DND-41 (cell line): ENCODE data around the gene HDAC10.

Experiments
- ATAC-seq: fragments of 200-7000 bp; cut with Tn5 transposase; 3 replicates; pipeline ENCODE4 v1.9.1; 2021; ENCODE audit warnings: low read depth; ENCODE audit not compliant: insufficient read depth
- DNase-seq: peaks from one replicate; pipeline ENCODE4 v3.0.0-alpha.2; 2020
- H2AFZ ChIP-seq: 2 replicates; pipeline ENCODE4 v1.6.0; 2012; ENCODE audit warnings: low read depth, low read length
- H3K27ac ChIP-seq: 2 replicates; pipeline ENCODE4 v1.5.1; 2012; ENCODE audit warnings: low read length, inconsistent platforms
- H3K27me3 ChIP-seq: fragments of 200-600 bp; sonication (generic); 2 replicates; pipeline ENCODE4 v1.6.0; 2012; ENCODE audit warnings: low read length, mild to moderate bottlenecking, inconsistent platforms; ENCODE audit not compliant: insufficient read depth, poor library complexity
- H3K36me3 ChIP-seq: 2 replicates; pipeline ENCODE4 v1.5.1; 2012; ENCODE audit warnings: low read length, inconsistent platforms; ENCODE audit not compliant: insufficient read depth
- H3K4me1 ChIP-seq: 2 replicates; pipeline ENCODE4 v1.5.1; 2012; ENCODE audit warnings: mild to moderate bottlenecking, low read length; ENCODE audit not compliant: insufficient read depth
- H3K4me2 ChIP-seq: 2 replicates; pipeline ENCODE4 v1.6.0; 2012; ENCODE audit warnings: mild to moderate bottlenecking, moderate library complexity, low read length, inconsistent platforms; ENCODE audit not compliant: insufficient read depth
- H3K4me3 ChIP-seq, 2 experiments: fragments of 200-600 bp in 1 of 2; shearing (Covaris generic) in 1 of 2; 2 replicates each; pipeline ENCODE4 v1.5.1; 2012 to 2016; ENCODE audit warnings: inconsistent platforms in 2 of 2, low read length in 2 of 2, mild to moderate bottlenecking in 2 of 2, low read depth in 1 of 2, moderate library complexity in 1 of 2
- H3K79me2 ChIP-seq: 2 replicates; pipeline ENCODE4 v1.6.0; 2012; ENCODE audit warnings: low read length, inconsistent platforms; ENCODE audit not compliant: insufficient read depth
- H3K9ac ChIP-seq: 2 replicates; pipeline ENCODE4 v1.6.0; 2012; ENCODE audit warnings: low read depth, mild to moderate bottlenecking, inconsistent platforms, low read length, moderate library complexity
- H3K9me3 ChIP-seq: 2 replicates; pipeline ENCODE4 v1.5.1; 2012; ENCODE audit warnings: low read length, moderate library complexity, mild to moderate bottlenecking, inconsistent platforms; ENCODE audit not compliant: insufficient read depth, severe bottlenecking
- H4K20me1 ChIP-seq: 2 replicates; pipeline ENCODE4 v1.6.0; 2012; ENCODE audit warnings: low read length; ENCODE audit not compliant: insufficient read depth
- EZH2 ChIP-seq: IDR thresholded peaks from 3 replicates; pipeline ENCODE4 v1.6.1; 2012; ENCODE audit warnings: borderline replicate concordance, low read depth, mild to moderate bottlenecking, moderate library complexity, low read length, inconsistent platforms; ENCODE audit not compliant: severe bottlenecking
- TF ChIP-seq, protein P1 (sequence below): IDR thresholded peaks from 2 replicates; pipeline ENCODE4 v1.5.1; 2012; ENCODE audit warnings: borderline replicate concordance, low read length, moderate library complexity, mild to moderate bottlenecking; ENCODE audit not compliant: poor library complexity, severe bottlenecking; ENCODE audit errors: extremely low read depth

HDAC10 gene

DNA sequence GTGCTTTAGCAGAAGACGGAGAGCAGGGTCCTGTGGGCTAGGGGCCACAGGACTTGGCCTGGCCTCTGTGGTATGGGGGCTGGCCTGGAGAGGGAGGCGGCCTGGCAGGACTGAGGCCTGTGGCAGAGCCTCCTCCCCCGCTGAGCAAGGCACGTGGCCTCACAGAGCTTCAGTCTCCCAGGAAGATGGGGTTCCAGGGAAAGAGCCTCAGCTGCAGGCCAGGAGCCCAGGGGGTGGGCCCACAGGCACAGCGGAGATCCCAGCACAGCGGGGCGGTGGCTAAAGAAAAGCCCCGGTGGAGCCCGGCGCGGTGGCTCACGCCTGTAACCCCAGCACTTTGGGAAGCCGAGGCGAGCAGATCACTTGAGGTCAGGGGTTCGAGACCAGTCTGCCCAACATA is 8.2 kb upstream of the HDAC10 start:
- Histone ChIP-seq H3K4me3 (no peak overlapping the region), H3K27ac (no peak overlapping the region), H3K4me1 (no peaks in the 10 kb centered on the region), H3K79me2 (no peaks in the 10 kb centered on the region), H3K9ac (no peak overlapping the region), H3K9me3 (no peaks in the 10 kb centered on the region), H3K36me3 (no peaks in the 10 kb centered on the region), H4K20me1 (peaks cover 9% of the 10 kb centered on the region; the same call in 1 of the 2 replicates), H3K27me3 (no peaks in the 10 kb centered on the region), H3K4me2 (no peak overlapping the region), H2AFZ (no peak overlapping the region)
- TF ChIP-seq EZH2: no peak
- TF ChIP-seq, protein P1, sequence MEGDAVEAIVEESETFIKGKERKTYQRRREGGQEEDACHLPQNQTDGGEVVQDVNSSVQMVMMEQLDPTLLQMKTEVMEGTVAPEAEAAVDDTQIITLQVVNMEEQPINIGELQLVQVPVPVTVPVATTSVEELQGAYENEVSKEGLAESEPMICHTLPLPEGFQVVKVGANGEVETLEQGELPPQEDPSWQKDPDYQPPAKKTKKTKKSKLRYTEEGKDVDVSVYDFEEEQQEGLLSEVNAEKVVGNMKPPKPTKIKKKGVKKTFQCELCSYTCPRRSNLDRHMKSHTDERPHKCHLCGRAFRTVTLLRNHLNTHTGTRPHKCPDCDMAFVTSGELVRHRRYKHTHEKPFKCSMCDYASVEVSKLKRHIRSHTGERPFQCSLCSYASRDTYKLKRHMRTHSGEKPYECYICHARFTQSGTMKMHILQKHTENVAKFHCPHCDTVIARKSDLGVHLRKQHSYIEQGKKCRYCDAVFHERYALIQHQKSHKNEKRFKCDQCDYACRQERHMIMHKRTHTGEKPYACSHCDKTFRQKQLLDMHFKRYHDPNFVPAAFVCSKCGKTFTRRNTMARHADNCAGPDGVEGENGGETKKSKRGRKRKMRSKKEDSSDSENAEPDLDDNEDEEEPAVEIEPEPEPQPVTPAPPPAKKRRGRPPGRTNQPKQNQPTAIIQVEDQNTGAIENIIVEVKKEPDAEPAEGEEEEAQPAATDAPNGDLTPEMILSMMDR: no peak
- no peak for ATAC-seq
- no peak for DNase-seq

DNA sequence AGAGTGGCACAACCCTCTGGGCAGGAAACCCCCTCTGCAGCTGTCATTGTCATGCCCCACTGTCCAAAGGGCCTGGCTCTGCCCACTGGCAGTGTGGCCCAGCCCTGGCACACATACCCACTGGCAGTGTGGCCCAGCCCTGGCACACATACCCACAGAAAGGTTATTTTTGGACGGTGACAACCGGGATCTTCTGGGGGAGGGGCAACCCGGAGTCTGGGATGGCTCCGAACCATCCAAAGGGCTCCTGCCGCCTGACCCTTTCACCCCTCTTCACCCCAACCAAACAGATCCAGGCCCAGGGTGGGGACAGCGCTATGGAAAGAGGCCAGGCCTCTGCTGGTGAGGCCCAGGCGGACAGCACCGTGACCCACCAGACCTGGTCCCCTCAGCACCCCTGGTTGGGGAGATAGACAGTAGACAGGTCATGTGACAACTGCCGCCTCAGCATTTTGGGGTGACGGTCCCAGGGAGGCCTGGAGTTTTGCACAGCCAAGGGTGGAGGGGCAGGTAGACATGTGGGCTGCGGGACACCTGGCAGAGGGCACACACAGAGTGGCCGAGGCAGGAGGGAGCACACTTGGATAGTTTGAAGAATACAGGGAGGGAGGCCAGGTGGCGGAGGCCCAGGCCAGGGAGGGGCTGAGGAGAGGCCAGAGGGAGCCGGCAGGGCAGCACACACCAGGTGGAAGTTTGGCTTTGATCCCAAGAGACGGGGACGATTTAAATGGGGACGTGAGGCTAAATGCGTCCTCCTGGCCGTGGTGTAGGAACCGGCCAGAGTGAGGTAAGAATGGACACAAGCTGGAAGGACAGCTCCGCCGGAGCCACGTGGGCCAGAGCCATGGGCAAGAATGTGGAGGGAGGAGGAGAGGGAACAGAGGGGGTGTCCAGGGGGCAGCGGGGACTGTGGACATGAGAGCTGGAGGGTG is 7.6 kb upstream of the HDAC10 start:
- Histone ChIP-seq H3K4me2 (no peak overlapping the region), H3K79me2 (no peaks in the 10 kb centered on the region), H3K4me1 (no peaks in the 10 kb centered on the region), H3K27me3 (no peaks in the 10 kb centered on the region), H3K9me3 (no peaks in the 10 kb centered on the region), H3K36me3 (no peaks in the 10 kb centered on the region), H3K4me3 (no peak overlapping the region), H4K20me1 (peaks cover 9% of the 10 kb centered on the region; the same call in 1 of the 2 replicates), H3K27ac (no peak overlapping the region), H3K9ac (no peak overlapping the region), H2AFZ (no peak overlapping the region)
- TF ChIP-seq EZH2: no peak
- TF ChIP-seq, protein P1: no peak
- no peak for ATAC-seq
- DNase-seq: no peak

DNA sequence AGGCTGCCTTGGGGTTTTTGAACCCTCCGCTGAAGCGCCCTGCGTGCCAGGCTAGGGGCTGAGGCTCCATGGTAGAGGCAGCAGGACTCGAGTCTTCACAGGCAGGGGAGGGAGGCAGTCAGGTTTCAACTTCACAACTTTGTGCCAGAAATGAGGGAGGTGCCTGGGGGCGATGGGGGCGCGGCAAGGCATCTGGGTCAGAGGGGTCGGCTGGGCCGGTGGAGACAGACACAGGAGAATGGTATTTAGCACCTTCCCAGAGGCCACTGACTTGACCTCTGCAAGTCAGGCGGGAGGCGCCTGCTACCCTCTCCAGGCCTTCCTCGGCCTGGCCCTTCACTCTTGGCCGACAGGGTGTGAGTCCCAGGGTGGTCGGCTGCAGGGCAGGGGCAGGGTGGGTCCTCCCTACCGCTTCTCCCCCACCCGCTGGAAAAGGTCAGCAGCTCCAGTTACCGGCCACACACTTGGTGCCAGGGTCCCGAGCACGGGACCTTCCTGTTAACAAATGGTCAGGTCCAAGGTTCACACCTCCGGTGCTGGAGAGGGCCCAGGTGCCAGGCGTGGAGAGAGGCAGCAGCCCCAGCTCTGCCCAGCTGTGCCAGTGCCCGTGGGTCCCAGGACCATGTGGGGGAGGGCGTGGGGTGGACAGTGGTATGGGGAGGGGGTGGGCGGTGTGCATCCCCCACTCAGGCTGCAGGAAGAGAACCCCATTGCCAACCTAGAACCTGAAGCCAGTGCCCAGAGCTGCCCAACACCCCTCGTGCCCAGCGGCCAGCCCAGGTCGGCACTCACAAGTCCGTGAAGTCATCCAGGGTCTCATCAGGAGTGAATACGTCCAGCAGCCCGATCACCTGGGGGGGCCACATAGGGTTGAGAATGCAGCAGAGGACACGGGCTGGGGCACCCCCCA is 6.6 kb upstream of the HDAC10 start:
- Histone ChIP-seq H3K79me2 (no peaks in the 10 kb centered on the region), H3K27ac (no peak overlapping the region), H4K20me1 (0 out of 2 replicates have a peak, but pooled peaks cover 6% of the 10 kb centered on the region), H3K4me2 (no peak overlapping the region), H3K4me3 (no peak overlapping the region), H3K9me3 (no peaks in the 10 kb centered on the region), H2AFZ (no peak overlapping the region), H3K27me3 (no peaks in the 10 kb centered on the region), H3K4me1 (no peaks in the 10 kb centered on the region), H3K9ac (no peak overlapping the region), H3K36me3 (no peaks in the 10 kb centered on the region)
- DNase-seq (no peak), ATAC-seq (no peak)
- no peak for TF ChIP-seq EZH2
- TF ChIP-seq, protein P1: no peak
